HG02970 (cell line): Measurements from ENCODE around the gene BMP8A.
"Not testable (repeated sequence)": the region's sequence is repeated elsewhere in the genome, so short reads cannot be mapped to it uniquely, and the experiment has no call there.

Source experiments
- ATAC-seq: cut with Tn5 transposase; IDR thresholded peaks from one replicate; pipeline ENCODE4 v1.9.1; 2021; ENCODE audit warnings: mild to moderate bottlenecking, moderate library complexity, moderate number of reproducible peaks; ENCODE audit not compliant: unreplicated experiment, low FRiP score

The BMP8A gene

GRCh38 chr1:39524591-39525365 is 33.3 kb downstream of the BMP8A start:
- no peak for ATAC-seq

GRCh38 chr1:39525366-39526165 is 34.1 kb downstream of the BMP8A start:
- peak; percentile 54 for ATAC-seq

GRCh38 chr1:39526466-39527189 is 35.2 kb downstream of the BMP8A start:
- no peak for ATAC-seq

- not testable (repeated sequence) for ATAC-seq
Observed at GRCh38 chr1:39527190-39527579, 35.7 kb downstream of the BMP8A start.

- no peak for ATAC-seq
Observed at GRCh38 chr1:39528082-39528481, 36.6 kb downstream of the BMP8A start.

GRCh38 chr1:39529901-39530535 is 38.6 kb downstream of the BMP8A start:
- no peak for ATAC-seq

- ATAC-seq = no peak
Observed at GRCh38 chr1:39531526-39531925, 40.1 kb downstream of the BMP8A start.

- no peak for ATAC-seq
Observed at GRCh38 chr1:39533442-39533841, 42.0 kb downstream of the BMP8A start.

GRCh38 chr1:39538531-39539251 is 47.3 kb downstream of the BMP8A start:
- ATAC-seq = no peak

GRCh38 chr1:39539252-39539790 is 47.9 kb downstream of the BMP8A start:
- ATAC-seq = peak; percentile 62

GRCh38 chr1:39540504-39541031 is 49.1 kb downstream of the BMP8A start:
- ATAC-seq = no peak

GRCh38 chr1:39542924-39543323 is 51.5 kb downstream of the BMP8A start:
- no peak for ATAC-seq

- ATAC-seq = no peak
Observed at GRCh38 chr1:39544327-39544726, 52.9 kb downstream of the BMP8A start.

GRCh38 chr1:39545531-39545930 is 54.1 kb downstream of the BMP8A start:
- no peak for ATAC-seq

- ATAC-seq = no peak
Observed at GRCh38 chr1:39554277-39554676, 62.8 kb downstream of the BMP8A start.

GRCh38 chr1:39561279-39561678 is 69.8 kb downstream of the BMP8A start:
- no peak for ATAC-seq

- no peak for ATAC-seq
Observed at GRCh38 chr1:39562886-39563285, 71.5 kb downstream of the BMP8A start.

- ATAC-seq = no peak
Observed at GRCh38 chr1:39563669-39564068, 72.2 kb downstream of the BMP8A start.

- ATAC-seq = no peak
Observed at GRCh38 chr1:39564340-39564739, 72.9 kb downstream of the BMP8A start.
